WTC11 (cell line): ENCODE results near the gene RAB8B. TPM values are rescaled to one million over a fixed set of nuclear protein-coding genes. Genes with fewer than 3 reads are reported as not detected.

Experiments
- ATAC-seq: fragments of 200-7000 bp; cut with Tn5 transposase; 2 replicates; pipeline ENCODE4 v1.10.0; 2021; ENCODE audit warnings: mild to moderate bottlenecking, moderate library complexity
- CTCF ChIA-PET: fragments of 300-600 bp; sonication (Branson Sonifier 250); formaldehyde crosslinking; loops from one replicate; lab custom pipeline; 2021; ENCODE audit warnings: antibody characterized with exemption; lab: Charles Lee
- POLR2A ChIA-PET: fragments of 350-600 bp; sonication (Branson Sonifier 250); formaldehyde crosslinking; loops from one replicate; lab custom pipeline; 2021; ENCODE audit warnings: antibody characterized with exemption; lab: Charles Lee
- DNase-seq: peaks from one replicate; pipeline ENCODE4 v3.0.0; 2021; ENCODE audit warnings: low spot score
- H3K27ac Mint-ChIP-seq: 2 replicates; pipeline ENCODE4 v1.8.0; 2021; ENCODE audit warnings: mixed read lengths
- H3K27me3 Mint-ChIP-seq: 2 replicates; pipeline ENCODE4 v1.8.0; 2021; ENCODE audit warnings: low read depth, mild to moderate bottlenecking, moderate library complexity, mixed read lengths
- H3K36me3 Mint-ChIP-seq: 2 replicates; pipeline ENCODE4 v1.8.0; 2021; ENCODE audit warnings: mixed read lengths
- H3K4me1 Mint-ChIP-seq: 2 replicates; pipeline ENCODE4 v1.8.0; 2022; ENCODE audit warnings: mixed read lengths
- H3K4me3 Mint-ChIP-seq: 2 replicates; pipeline ENCODE4 v1.8.0; 2021; ENCODE audit warnings: mild to moderate bottlenecking, moderate library complexity, mixed read lengths
- H3K9me3 Mint-ChIP-seq: 2 replicates; pipeline ENCODE4 v1.8.0; 2021; ENCODE audit warnings: mixed read lengths
- CREB1 ChIP-seq: sonication (generic); formaldehyde crosslinking; IDR thresholded peaks from 2 replicates; pipeline ENCODE4 v1.8.0; 2023; ENCODE audit warnings: mild to moderate bottlenecking, missing genetic modification reagents
- ELF4 ChIP-seq: sonication (generic); formaldehyde crosslinking; IDR thresholded peaks from 2 replicates; pipeline ENCODE4 v1.8.1; 2022; ENCODE audit warnings: low read depth, mild to moderate bottlenecking, moderate library complexity, missing genetic modification reagents
- GABPB1 ChIP-seq: sonication (generic); formaldehyde crosslinking; IDR thresholded peaks from 2 replicates; pipeline ENCODE4 v1.8.1; 2023; ENCODE audit warnings: mild to moderate bottlenecking, missing genetic modification reagents
- HMGA2 ChIP-seq: fragments of 250-450 bp; sonication (Bioruptor Pico); IDR thresholded peaks from 2 replicates; pipeline ENCODE4 v1.4.0; 2021; ENCODE audit warnings: mild to moderate bottlenecking, moderate library complexity
- IRF2 ChIP-seq: sonication (generic); formaldehyde crosslinking; IDR thresholded peaks from 2 replicates; pipeline ENCODE4 v1.8.0; 2022; ENCODE audit warnings: low read depth, missing genetic modification reagents, borderline replicate concordance
- NFYB ChIP-seq: sonication (generic); formaldehyde crosslinking; conservative IDR thresholded peaks from 2 replicates; pipeline ENCODE4 v1.8.0; 2022; ENCODE audit warnings: low read depth, missing genetic modification reagents
- PRRX2 ChIP-seq: fragments of 250-450 bp; sonication (Bioruptor Pico); IDR thresholded peaks from 2 replicates; pipeline ENCODE4 v1.8.0; 2021; ENCODE audit warnings: mild to moderate bottlenecking
- RELA ChIP-seq: sonication (generic); formaldehyde crosslinking; IDR thresholded peaks from 2 replicates; pipeline ENCODE4 v1.8.1; 2022; ENCODE audit warnings: missing genetic modification reagents, mild to moderate bottlenecking, borderline replicate concordance
- SMAD4 ChIP-seq: sonication (generic); formaldehyde crosslinking; IDR thresholded peaks from 2 replicates; pipeline ENCODE4 v1.8.0; 2022; ENCODE audit warnings: mild to moderate bottlenecking, missing genetic modification reagents
- ZNF138 ChIP-seq: sonication (generic); formaldehyde crosslinking; conservative IDR thresholded peaks from 2 replicates; pipeline ENCODE4 v1.8.1; 2022; ENCODE audit warnings: mild to moderate bottlenecking, moderate library complexity, missing genetic modification reagents
- total RNA-seq: library from RNA; stranded (reverse); gene quantifications from 3 replicates; pipeline ENCODE4 v1.2.3, GENCODE V29; 2021
- TF ChIP-seq, protein P1 (sequence below): sonication (generic); formaldehyde crosslinking; IDR thresholded peaks from 2 replicates; pipeline ENCODE4 v1.8.1; 2023; ENCODE audit warnings: mild to moderate bottlenecking, missing genetic modification reagents
- TF ChIP-seq, protein P2 (sequence below): fragments of 250-450 bp; sonication (Bioruptor Pico); IDR thresholded peaks from 2 replicates; pipeline ENCODE4 v2.1.2; 2022; ENCODE audit warnings: mild to moderate bottlenecking, moderate library complexity

Gene RAB8B
- total RNA-seq, 1 experiment from 2014 or later = 32.5 TPM

DNA sequence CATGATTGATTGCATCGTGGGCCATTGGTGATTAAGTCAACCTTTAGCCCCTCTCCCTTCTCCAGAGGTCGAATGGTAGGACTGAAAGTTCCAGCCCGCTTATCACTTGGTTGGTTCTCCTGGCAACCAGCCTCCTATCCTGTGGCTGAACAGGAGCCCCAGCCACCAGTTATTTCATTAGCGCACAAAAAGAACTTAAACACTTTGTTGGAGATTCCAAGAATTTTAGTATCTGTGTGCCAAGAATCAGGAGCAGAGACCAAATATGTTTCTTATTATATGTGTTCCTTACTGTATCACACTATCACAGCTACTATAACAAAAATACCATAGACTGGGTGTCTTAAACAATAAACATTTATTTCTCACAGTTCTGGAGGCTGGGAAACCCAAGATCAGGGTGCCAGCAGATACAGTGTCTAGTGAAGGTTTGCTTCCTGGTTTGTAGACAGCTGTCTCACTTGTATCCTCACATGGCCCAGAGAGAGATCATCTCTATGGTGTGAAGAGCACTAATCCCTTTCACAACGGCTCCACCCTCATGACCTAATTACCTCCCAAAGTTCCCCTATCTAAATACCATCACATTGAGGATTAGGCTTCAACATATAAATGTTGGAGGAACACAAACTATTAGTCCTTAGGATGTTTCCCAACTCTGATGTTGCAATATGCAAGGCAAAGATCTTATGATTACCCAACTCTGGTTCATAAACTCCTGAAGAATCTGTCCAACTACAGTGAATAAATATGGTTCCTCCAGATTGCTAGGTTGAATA lies 57.5 kb downstream of the RAB8B start:
- CTCF ChIA-PET = interaction anchor here (0.8 kb wide), 1 partner anchor 9 kb away, joined by 3 read pairs; no protein-coding TSS in a partner anchor
- H3K4me3 Mint-ChIP-seq = no peak overlapping the region
- no peaks in the 10 kb centered on the region for H3K4me1 Mint-ChIP-seq
- H3K9me3 Mint-ChIP-seq = peaks cover 18% of the 10 kb centered on the region
- no peak overlapping the region for H3K27ac Mint-ChIP-seq
- DNase-seq = no peak
- no peak for ATAC-seq
- no peak for TF ChIP-seq PRRX2 (CRISPR knock-in tag)
- H3K27me3 Mint-ChIP-seq = no peaks in the 10 kb centered on the region; the same call in 1 of the 2 replicates
- peaks cover 30% of the 10 kb centered on the region for H3K36me3 Mint-ChIP-seq
- POLR2A ChIA-PET = no interaction called here

DNA sequence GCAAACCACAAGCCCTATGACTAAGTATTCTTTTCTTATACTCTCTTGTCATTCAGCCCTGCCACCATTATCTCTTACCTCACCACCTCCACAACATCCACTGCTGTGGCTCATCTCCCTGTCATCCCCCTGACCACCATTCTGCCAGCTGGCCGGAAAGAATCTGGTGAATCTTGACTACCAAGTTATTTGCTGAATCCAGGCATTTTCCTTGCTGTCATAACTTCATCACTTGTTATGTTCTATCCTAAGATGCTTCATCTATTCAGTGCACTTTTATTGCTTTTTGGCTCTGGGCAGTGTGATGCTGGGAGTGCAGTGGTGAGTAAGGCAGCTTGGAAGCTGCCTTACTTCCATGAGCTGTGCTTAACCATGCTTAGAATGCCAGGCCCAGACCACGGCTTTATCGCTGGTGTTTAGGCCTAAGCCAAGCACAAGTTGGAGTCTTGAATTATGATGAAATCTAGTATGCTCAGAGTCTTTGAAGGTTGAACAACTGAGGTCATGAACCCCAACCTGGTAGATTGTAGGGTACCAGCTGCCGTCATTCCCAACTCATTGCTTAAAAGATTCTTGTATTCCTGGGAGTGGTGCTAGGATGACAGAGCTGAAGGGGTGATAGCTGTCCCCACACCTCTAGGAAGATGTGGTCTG lies 61.0 kb downstream of the RAB8B start:
- no peak overlapping the region for H3K4me3 Mint-ChIP-seq
- no peaks in the 10 kb centered on the region for H3K27me3 Mint-ChIP-seq
- ATAC-seq (no peak), DNase-seq (no peak)
- no peaks in the 10 kb centered on the region for H3K9me3 Mint-ChIP-seq
- TF ChIP-seq, protein P1, sequence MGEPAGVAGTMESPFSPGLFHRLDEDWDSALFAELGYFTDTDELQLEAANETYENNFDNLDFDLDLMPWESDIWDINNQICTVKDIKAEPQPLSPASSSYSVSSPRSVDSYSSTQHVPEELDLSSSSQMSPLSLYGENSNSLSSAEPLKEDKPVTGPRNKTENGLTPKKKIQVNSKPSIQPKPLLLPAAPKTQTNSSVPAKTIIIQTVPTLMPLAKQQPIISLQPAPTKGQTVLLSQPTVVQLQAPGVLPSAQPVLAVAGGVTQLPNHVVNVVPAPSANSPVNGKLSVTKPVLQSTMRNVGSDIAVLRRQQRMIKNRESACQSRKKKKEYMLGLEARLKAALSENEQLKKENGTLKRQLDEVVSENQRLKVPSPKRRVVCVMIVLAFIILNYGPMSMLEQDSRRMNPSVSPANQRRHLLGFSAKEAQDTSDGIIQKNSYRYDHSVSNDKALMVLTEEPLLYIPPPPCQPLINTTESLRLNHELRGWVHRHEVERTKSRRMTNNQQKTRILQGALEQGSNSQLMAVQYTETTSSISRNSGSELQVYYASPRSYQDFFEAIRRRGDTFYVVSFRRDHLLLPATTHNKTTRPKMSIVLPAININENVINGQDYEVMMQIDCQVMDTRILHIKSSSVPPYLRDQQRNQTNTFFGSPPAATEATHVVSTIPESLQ (CRISPR knock-in tag) = no peak
- TF ChIP-seq, protein P2, sequence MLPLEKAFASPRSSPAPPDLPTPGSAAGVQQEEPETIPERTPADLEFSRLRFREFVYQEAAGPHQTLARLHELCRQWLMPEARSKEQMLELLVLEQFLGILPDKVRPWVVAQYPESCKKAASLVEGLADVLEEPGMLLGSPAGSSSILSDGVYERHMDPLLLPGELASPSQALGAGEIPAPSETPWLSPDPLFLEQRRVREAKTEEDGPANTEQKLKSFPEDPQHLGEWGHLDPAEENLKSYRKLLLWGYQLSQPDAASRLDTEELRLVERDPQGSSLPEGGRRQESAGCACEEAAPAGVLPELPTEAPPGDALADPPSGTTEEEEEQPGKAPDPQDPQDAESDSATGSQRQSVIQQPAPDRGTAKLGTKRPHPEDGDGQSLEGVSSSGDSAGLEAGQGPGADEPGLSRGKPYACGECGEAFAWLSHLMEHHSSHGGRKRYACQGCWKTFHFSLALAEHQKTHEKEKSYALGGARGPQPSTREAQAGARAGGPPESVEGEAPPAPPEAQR (CRISPR knock-in tag) = no peak
- TF ChIP-seq ZNF138 (CRISPR knock-in tag) (no peak), IRF2 (CRISPR knock-in tag) (no peak), RELA (no peak), ELF4 (CRISPR knock-in tag) (no peak)
- H3K27ac Mint-ChIP-seq = no peak overlapping the region
- H3K36me3 Mint-ChIP-seq = peaks cover 11% of the 10 kb centered on the region
- H3K4me1 Mint-ChIP-seq = peaks cover 10% of the 10 kb centered on the region
- ChIA-PET POLR2A (no interaction called here), CTCF (no interaction called here)

DNA sequence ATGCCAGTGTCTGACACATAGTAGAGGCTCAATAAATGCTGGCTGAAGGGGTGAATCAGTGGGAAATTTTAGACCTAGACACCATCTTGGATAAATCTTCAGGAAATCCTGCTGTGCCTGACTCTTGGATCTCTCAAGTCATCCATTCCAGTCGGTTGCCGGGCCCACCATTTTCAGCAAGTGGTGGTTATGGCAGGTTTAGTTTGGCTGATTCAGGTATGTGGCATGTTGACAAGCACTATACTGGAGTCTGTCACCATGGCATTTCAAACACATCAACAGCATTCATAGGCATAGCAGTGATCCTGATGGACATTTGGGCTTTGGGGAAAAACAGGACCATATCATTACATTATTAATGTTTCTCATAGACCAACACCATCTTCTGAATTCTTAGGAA lies 62.3 kb downstream of the RAB8B start:
- Mint-ChIP-seq H3K9me3 (no peaks in the 10 kb centered on the region), H3K36me3 (peaks cover 4% of the 10 kb centered on the region), H3K27me3 (no peaks in the 10 kb centered on the region), H3K4me1 (peaks cover 21% of the 10 kb centered on the region), H3K27ac (peak overlapping the region; percentile 31; the same call in 1 of the 2 replicates), H3K4me3 (no peak overlapping the region)
- DNase-seq (no peak), ATAC-seq (no peak)
- ChIA-PET CTCF (no interaction called here), POLR2A (no interaction called here)
- TF ChIP-seq, protein P1 (CRISPR knock-in tag) = no peak
- TF ChIP-seq HMGA2 (CRISPR knock-in tag) = no peak
- no peak for TF ChIP-seq GABPB1 (CRISPR knock-in tag)
- no peak for TF ChIP-seq NFYB (CRISPR knock-in tag)
- TF ChIP-seq CREB1 (CRISPR knock-in tag) = no peak

DNA sequence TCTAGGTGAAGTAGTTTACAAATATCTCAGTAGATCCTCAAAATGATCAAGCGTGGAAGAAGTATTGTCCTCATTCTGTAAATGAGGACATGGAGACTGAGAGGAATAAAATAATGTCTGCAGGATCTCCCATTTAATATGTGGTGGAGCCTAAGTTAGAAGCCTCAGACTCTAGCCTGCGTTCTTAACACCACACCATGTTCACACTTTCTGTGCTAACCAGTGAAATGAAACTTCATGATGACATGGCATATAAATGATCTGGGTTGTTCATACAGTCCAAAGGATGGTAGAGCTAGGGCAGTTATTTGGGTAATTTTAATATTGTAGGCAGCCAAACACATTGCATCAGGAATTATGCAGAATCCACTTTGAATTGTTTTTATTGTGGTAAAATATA lies 62.9 kb downstream of the RAB8B start:
- DNase-seq (no peak), ATAC-seq (no peak)
- no peak for TF ChIP-seq SMAD4 (CRISPR knock-in tag)
- no peak overlapping the region for H3K4me3 Mint-ChIP-seq
- H3K27me3 Mint-ChIP-seq = no peaks in the 10 kb centered on the region
- H3K27ac Mint-ChIP-seq = no peak overlapping the region
- H3K9me3 Mint-ChIP-seq = no peaks in the 10 kb centered on the region
- ChIA-PET CTCF (no interaction called here), POLR2A (no interaction called here)
- peaks cover 27% of the 10 kb centered on the region for H3K4me1 Mint-ChIP-seq
- peaks cover 3% of the 10 kb centered on the region for H3K36me3 Mint-ChIP-seq
